K562 (cell line): Measurements from ENCODE around the gene SENP1. TPM values are rescaled to one million over a fixed set of nuclear protein-coding genes. Genes with fewer than 3 reads are reported as not detected.
A peak's percentile ranks its signal among the peaks of the same experiment; 100 is the strongest.

ENCODE experiments used
- CBX3 ChIP-seq, 2 experiments: IDR thresholded peaks; 1 replicate in 1 of 2; 2 replicates in 1 of 2; pipeline ENCODE4 v1.6.1; 2012; ENCODE audit warnings: inconsistent platforms in 2 of 2, low read length in 2 of 2, borderline replicate concordance in 1 of 2, control low read depth in 1 of 2
- CTCF ChIP-seq, 3 experiments: IDR thresholded peaks in 2 of 3; conservative IDR thresholded peaks in 1 of 3; 2 replicates each; pipeline ENCODE4 v1.5.1; 2011 to 2012; ENCODE audit warnings: low read length in 3 of 3, mild to moderate bottlenecking in 3 of 3, control low read depth in 2 of 3, improper control_type of control experiment in 1 of 3, inconsistent platforms in 1 of 3, low read depth in 1 of 3, mixed read lengths in 1 of 3, moderate library complexity in 1 of 3; ENCODE audit not compliant: insufficient read depth in 2 of 3
- FOXK1 ChIP-seq: sonication (generic); formaldehyde crosslinking; IDR thresholded peaks from 2 replicates; pipeline ENCODE4 v1.8.0; 2022; ENCODE audit warnings: missing genetic modification reagents, mild to moderate bottlenecking, borderline replicate concordance
- GABPA ChIP-seq: fragments of 200-800 bp; sonication (Bioruptor generic); conservative IDR thresholded peaks from 2 replicates; pipeline ENCODE4 v1.6.1; 2016; ENCODE audit warnings: low read depth, missing genetic modification characterization, missing compliant biosample characterization
- GTF2F1 ChIP-seq: IDR thresholded peaks from 2 replicates; pipeline ENCODE4 v1.6.1; 2011; ENCODE audit warnings: low read depth, low read length, improper control_type of control experiment
- GTF3C2 ChIP-seq: IDR thresholded peaks from 3 replicates; pipeline ENCODE4 v1.6.1; 2011; ENCODE audit warnings: borderline replicate concordance, mild to moderate bottlenecking, moderate library complexity; ENCODE audit not compliant: insufficient read length; ENCODE audit errors: extremely low read depth
- HES1 ChIP-seq: fragments of 450-650 bp; IDR thresholded peaks from 2 replicates; pipeline ENCODE4 v1.6.1; 2016; ENCODE audit warnings: low read depth, mild to moderate bottlenecking, moderate library complexity
- IRF2 ChIP-seq: sonication (generic); formaldehyde crosslinking; IDR thresholded peaks from 2 replicates; pipeline ENCODE4 v1.8.1; 2022; ENCODE audit warnings: mild to moderate bottlenecking, missing genetic modification reagents
- KDM2B ChIP-seq: fragments of 250-450 bp; sonication (Bioruptor Pico); IDR thresholded peaks from 2 replicates; pipeline ENCODE4 v1.8.0; 2021; ENCODE audit warnings: mild to moderate bottlenecking, moderate library complexity
- KHSRP ChIP-seq: fragments of 450-650 bp; IDR thresholded peaks from 2 replicates; pipeline ENCODE4 v1.6.1; 2017
- MAX ChIP-seq: sonication (generic); formaldehyde crosslinking; IDR thresholded peaks from 2 replicates; pipeline ENCODE4 v1.9.0; 2022; ENCODE audit warnings: mild to moderate bottlenecking, missing genetic modification reagents
- NCOA4 ChIP-seq: fragments of 450-650 bp; IDR thresholded peaks from 2 replicates; pipeline ENCODE4 v1.6.1; 2018; ENCODE audit warnings: mild to moderate bottlenecking; ENCODE audit not compliant: partially characterized antibody
- RFX1 ChIP-seq: fragments of 450-650 bp; IDR thresholded peaks from 2 replicates; pipeline ENCODE4 v1.6.1; 2016; ENCODE audit warnings: mild to moderate bottlenecking, moderate library complexity
- SAFB ChIP-seq: fragments of 200-400 bp; formaldehyde crosslinking; IDR thresholded peaks from 2 replicates; pipeline ENCODE4 v1.6.1; 2017; ENCODE audit warnings: low read depth, low read length, borderline replicate concordance
- SIN3A ChIP-seq, 2 experiments: fragments of 150-350 bp in 1 of 2; IDR thresholded peaks; 2 replicates each; pipeline ENCODE4 v1.6.1; 2011 to 2016; ENCODE audit warnings: borderline replicate concordance in 2 of 2, low read depth in 2 of 2, low read length in 2 of 2, mild to moderate bottlenecking in 2 of 2, moderate library complexity in 2 of 2; ENCODE audit not compliant: control insufficient read depth in 1 of 2
- SMARCA5 ChIP-seq: fragments of 450-650 bp; IDR thresholded peaks from 2 replicates; pipeline ENCODE4 v1.6.1; 2016
- SP1 ChIP-seq: sonication (generic); formaldehyde crosslinking; IDR thresholded peaks from 2 replicates; pipeline ENCODE4 v1.8.1; 2022; ENCODE audit warnings: mild to moderate bottlenecking, missing genetic modification reagents
- STAT5A ChIP-seq: IDR thresholded peaks from 2 replicates; pipeline ENCODE4 v1.6.1; 2012; ENCODE audit warnings: low read length, inconsistent platforms, borderline replicate concordance
- ZBTB43 ChIP-seq: sonication (generic); formaldehyde crosslinking; IDR thresholded peaks from 2 replicates; pipeline ENCODE4 v1.8.0; 2023; ENCODE audit warnings: mild to moderate bottlenecking, missing genetic modification reagents
- ZBTB7A ChIP-seq: IDR thresholded peaks from 2 replicates; pipeline ENCODE4 v1.6.1; 2011; ENCODE audit warnings: low read depth, mild to moderate bottlenecking, low read length, moderate library complexity, borderline replicate concordance; ENCODE audit not compliant: control insufficient read depth
- polyA plus RNA-seq, 8 experiments: library from polyadenylated mRNA; depleted of rRNA in 4 of 8; stranded (reverse) in 5 of 8; unstranded in 3 of 8; fragments of >200 nt; fragmentation: Nextera tagmentation in 2 of 8; fragmentation: Illumina TruSeq in 1 of 8; extraction: Ambion mirVana in 2 of 8; extraction: Trizol in 1 of 8; gene quantifications; 2 replicates each; pipeline versions ENCODE4 v1.2.1 to v1.2.3, GENCODE V29; 2011 to 2014; ENCODE audit warnings: inconsistent platforms in 1 of 8, missing spikeins in 1 of 8
- total RNA-seq, 7 experiments: library from RNA; depleted of rRNA in 6 of 7; stranded (reverse); fragments of >200 nt in 6 of 7; fragmentation: Illumina TruSeq in 2 of 7; extraction: Trizol in 2 of 7; gene quantifications; 2 replicates each; pipeline versions ENCODE4 v1.2.1 to v1.2.3, GENCODE V29; 2011 to 2021; ENCODE audit warnings: low replicate concordance in 1 of 7

Gene SENP1
- total and polyA plus RNA-seq, 9 of the 15 experiments (the other 6 are each of a cell fraction or from before 2014, with no cell fraction given): 15.5 to 59.0 (median 36.3) TPM

GRCh38 chr12:48105867-48106680, at the start of gene SENP1 (continued):
- TF ChIP-seq ZBTB43 (CRISPR knock-in tag) (no peak), SAFB (no peak), NCOA4 (no peak), KDM2B (CRISPR knock-in tag) (no peak), SIN3A (IDR thresholded peaks at IDR 0.05; ENCODE audit: borderline replicate concordance in 2 of 2, control insufficient read depth in 1 of 2, low read depth in 2 of 2, low read length in 2 of 2) (peak; percentile 55 to 56; a peak in 1 of 4 replicates), CTCF (IDR thresholded peaks at IDR 0.05 in 2 of 3, conservative IDR thresholded peaks at IDR 0.05 in 1 of 3; ENCODE audit: insufficient read depth in 2 of 3, low read depth in 1 of 3, low read length in 3 of 3) (0 out of 6 replicates have a peak, but pooled peaks of 1 of the 3 experiments have one; percentile 21), GTF3C2 (no peak), HES1 (no peak), IRF2 (no peak), CBX3 (IDR thresholded peaks at IDR 0.05; ENCODE audit: borderline replicate concordance in 1 of 2, low read length in 2 of 2) (peak in 1 of 2 experiments; percentile 59; a peak in 2 of 3 replicates), SMARCA5 (no peak), KHSRP (no peak), STAT5A (no peak; the same call in 1 of the 2 replicates), FOXK1 (CRISPR knock-in tag) (no peak), MAX (peak; percentile 55), SP1 (CRISPR knock-in tag) (peak; percentile 72; the same call in 1 of the 2 replicates), GABPA (tag) (peak; percentile 99), GTF2F1 (peak; percentile 61; the same call in 1 of the 2 replicates), RFX1 (peak; percentile 85), ZBTB7A (peak; percentile 73; the same call in 1 of the 2 replicates)
